Measurements from ENCODE around the gene LDAH.
A peak's percentile ranks its signal among the peaks of the same experiment; 100 is the strongest.

Gene LDAH

GRCh38 chr2:20635675-20636584 is 187.0 kb downstream of the LDAH start:
- DNase-seq (ENCODE audit: low read depth): peak; percentile 62

- DNase-seq (ENCODE audit: low read depth): no peak
These were observed 187.8 kb downstream of the LDAH start for GRCh38 chr2:20635113-20635510.

DNA sequence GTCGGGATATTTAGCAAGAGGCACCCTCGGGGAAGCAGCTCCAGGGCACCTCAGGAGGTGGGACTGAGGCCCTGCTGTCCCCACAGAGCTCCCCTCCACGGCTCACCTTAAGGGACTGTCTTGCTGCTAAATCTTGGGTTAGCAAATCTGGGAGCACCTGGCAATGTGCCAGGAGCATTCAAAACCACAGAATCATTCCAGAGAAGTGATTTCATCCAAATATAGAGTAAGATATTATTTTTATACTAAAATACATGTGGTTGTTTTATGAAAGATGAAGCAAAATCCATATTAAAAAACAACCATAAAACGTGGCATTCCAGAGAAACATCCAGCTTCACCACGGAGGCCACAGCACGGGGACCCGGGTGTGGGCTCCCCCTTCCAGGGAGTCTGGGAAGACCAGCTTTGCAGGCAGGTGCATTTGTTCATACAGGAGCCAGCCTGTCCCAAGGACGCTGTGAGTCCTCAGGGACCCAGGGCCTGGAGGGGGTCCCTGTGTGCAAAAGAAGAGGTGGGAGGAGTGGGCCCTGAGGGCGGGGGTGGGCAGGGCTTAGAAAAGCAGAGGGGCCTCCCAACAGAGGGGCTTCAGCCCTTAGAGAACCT is 188.3 kb downstream of the LDAH start:
- peak; percentile 76 for DNase-seq (ENCODE audit: low read depth)

All from amniotic epithelial cell (primary cell).